Breast epithelium (tissue), 3 donors: ENCODE measurements around the gene EED.
"Not testable (repeated sequence)": the region's sequence is repeated elsewhere in the genome, so short reads cannot be mapped to it uniquely, and the experiment has no call there.

Source experiments
- CTCF ChIP-seq, 3 donors: fragments of 450-650 bp; IDR thresholded peaks; one replicate each; pipeline ENCODE4 v1.5.1; 2016 to 2017; ENCODE audit warnings: antibody characterized with exemption in 3 of 3, mild to moderate bottlenecking in 3 of 3, moderate library complexity in 3 of 3
- POLR2A ChIP-seq: fragments of 450-650 bp; IDR thresholded peaks from one replicate; pipeline ENCODE4 v1.6.1; 2016; ENCODE audit warnings: antibody characterized with exemption, mild to moderate bottlenecking, moderate library complexity

GRCh38 chr11:86224575-86224974, 20.0 kb upstream of the EED start:
- TF ChIP-seq CTCF (IDR thresholded peaks at IDR 0.05); POLR2A: not testable (repeated sequence)
